Breast epithelium (tissue), 3 donors: ENCODE data around the gene C4orf50.

Experiments
- CTCF ChIP-seq, 3 donors: fragments of 450-650 bp; IDR thresholded peaks; one replicate each; pipeline ENCODE4 v1.5.1; 2016 to 2017; ENCODE audit warnings: antibody characterized with exemption in 3 of 3, mild to moderate bottlenecking in 3 of 3, moderate library complexity in 3 of 3
- POLR2A ChIP-seq: fragments of 450-650 bp; IDR thresholded peaks from one replicate; pipeline ENCODE4 v1.6.1; 2016; ENCODE audit warnings: antibody characterized with exemption, mild to moderate bottlenecking, moderate library complexity

GRCh38 chr4:5959211-5959982 lies 58.8 kb downstream of the C4orf50 start:
- TF ChIP-seq CTCF (IDR thresholded peaks at IDR 0.05) = no peak
- TF ChIP-seq POLR2A = no peak
